Fibroblast of peridontal ligament (primary cell): ENCODE measurements around the gene DHX29.

Experiments used
- DNase-seq: peaks from one replicate; pipeline ENCODE4 v3.0.0-alpha.2; 2010; ENCODE audit errors: extremely low read depth

DHX29 gene

DNA sequence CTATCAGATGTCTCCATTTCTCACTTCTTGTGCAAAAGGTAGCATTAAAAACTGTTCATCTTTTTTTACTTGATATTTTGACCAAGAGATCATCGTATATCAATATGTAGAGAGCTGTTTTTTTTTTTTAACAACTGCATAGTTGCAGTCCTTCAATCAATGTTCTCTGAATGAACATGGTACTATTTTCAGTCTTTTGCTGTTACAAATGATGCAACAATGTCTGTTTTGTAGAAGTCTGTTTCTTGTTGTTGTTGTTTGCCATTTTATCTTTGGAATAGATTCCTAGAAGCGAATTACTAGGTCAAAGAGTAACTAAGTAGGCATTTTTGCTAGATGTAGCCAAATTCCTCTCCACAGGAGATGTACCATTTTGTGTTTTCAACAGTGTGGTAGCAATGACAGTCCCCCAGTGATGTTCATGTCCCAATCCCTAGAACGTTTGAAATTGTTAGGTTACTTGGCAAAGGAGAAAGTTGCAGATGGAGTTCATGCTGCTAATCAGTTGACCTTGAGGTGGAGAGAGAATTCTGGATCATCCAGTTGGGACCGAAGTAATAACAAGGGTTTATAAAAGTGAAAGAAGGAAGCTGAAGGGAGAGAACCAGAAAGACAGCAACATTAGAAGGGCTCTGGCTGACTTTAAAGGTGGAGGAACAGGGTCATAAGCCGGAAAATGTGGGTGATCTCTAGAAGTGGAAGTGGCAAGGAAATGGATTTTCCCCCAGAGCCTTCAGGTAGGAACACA, 6.5 kb upstream of the DHX29 start:
- no peak for DNase-seq

DNA sequence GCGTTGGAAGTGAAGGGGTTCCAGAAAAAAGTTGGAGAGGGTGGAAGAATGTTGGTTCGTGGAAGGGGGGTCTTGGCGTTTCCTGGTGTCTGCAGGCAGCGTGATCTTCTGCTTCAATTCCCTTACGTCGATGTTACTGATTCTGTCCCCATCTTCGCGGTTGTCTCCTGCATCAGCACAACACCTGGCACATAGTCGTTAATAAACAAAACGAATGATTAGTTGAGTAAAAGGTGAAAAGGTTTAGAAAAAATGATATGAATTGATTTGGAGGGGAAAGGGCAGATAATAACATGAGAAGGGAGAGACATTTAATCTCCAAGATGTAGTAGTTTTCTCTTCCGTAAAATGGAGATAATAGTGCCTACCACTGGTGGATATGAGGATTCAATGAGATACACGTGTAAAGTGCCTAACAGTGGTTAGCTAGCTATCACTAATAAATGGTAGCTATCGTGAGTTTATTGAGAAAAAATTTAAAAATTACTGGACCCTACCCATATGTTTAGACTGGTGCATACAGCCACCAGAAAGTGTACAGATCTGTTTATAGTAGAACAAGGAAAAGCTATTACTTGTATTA, 851 bp upstream of the DHX29 start:
- DNase-seq, result no peak

DNA sequence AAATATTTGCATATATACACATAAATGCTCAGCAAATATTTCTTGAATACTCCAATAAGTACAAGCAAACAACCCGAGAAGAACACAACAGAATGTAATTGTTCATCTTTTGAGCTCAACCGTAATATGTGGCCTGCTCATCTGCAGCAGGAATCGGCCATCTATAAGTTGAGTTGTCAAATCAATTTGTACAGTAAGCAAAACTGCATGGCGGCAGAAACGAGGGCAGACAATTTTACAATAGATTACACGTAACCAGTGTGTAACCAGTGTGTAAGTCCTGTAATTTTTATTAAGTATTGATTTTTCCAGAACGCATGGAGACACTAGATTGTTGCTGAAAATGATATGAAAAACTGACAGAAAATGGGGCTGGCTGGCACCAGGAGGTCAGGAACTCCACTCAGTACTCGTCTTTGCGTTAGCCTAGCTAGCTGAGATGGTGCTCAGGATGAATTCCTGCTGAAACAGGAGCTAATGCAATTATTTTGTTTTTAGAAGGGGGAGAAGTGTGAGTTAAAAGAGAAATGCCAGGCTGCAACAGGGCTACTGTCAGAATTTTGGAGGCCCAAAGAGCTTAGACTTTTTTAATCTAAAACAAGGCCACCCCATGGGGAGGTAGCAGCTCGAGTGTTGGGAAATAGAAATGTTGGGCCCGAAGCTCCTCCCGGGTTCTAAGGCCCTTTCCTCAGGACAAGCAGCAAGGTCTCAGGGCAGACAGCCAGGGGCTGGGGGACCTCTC, 682 bp downstream of the DHX29 start:
- peak; percentile 37 for DNase-seq

DNA sequence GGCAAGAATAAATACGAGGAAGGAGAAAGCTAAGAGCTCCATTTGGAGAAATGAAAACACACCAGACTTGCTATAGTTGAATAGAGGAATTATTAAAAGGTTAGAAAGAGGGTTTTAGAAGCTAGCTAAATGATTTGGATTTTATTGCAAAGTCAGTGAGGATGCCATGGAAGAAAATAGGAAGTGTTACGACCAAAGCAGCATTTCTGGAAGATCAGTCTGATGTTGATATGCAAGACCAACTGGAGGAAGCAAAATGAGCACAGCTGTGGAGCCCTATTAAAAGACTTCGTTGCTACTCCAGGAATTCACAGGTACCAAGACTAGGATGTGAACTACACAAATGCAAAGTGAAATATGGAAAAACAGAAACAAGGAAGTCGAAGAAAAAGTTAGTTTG, 2.1 kb downstream of the DHX29 start:
- no peak for DNase-seq

DNA sequence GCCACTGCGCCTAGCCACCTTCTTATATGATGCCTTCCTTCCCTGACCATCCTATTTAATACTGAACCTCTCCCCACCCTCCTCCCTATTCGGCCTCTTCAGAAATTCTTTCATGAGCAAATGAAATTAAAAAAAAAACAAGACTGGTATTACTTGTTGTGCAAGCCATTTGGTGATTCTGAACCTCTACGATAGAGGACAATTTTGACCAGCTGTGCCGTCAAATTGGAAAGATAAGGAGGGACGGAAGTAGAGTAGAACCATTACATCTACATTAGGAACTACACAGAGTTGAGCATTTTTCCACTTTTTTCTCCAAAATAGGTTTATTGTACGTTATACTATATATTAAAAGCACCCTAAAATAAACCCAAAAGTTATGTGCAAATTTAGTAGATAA, 2.9 kb downstream of the DHX29 start:
- DNase-seq, result no peak

DNA sequence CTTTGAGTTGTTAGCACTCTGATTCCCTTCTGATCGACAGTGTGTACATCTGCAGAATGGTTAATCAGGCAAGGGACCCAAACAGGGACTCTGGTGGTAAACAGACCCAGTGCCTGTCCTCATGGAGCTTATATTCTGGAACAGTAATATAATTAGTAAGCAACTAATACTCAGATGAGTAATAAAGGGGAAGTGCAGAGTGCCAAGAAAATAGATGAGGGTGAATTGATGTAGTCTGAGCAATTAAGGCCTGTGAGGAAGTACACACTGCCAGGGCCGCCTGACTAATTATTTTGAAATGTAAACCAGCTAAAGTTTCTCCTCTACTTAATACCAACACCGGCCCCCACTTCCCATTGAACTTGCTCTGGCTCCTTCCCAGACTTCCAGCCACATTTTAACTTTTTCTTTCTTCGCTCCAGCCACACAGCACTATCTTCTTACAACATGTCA, 4.2 kb downstream of the DHX29 start:
- DNase-seq, result peak; percentile 60

DNA sequence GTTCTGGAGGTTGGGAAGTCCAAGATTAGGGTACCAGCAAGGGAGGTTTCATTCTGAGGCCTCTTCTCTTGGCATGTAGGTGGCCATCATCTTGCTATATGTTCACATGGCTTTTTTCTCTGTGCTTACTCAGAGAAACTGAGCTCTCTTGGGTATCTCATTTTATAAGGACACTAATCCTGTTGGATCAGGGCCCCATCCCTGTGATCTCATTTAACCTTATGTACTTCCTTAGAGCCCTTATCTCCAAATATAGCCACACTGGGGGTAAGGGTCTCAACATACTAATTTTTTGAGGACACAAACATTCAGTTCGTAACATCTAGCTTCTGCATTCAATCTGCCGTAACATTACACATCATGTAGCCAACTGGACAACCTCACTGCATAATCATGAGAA, 6.6 kb downstream of the DHX29 start:
- DNase-seq, result no peak

DNA sequence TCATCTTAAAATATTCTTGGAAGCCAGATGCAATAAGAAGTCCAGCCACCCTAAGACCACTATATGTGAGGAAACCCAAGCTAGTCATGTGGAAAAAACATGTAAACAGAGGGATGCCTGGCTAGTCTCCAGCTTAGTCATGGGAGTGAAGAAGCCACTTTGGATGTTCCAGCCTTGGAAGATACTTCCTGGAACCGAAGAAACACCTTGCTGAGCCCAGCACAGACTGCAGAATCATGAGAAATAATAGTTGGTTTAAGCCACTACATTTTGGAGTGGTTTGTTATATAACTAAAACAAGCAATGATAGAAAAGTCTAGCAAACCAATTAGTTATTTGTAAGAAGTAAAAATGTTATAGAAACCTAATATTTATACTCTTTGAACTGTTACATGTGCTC, 12.6 kb downstream of the DHX29 start:
- no peak for DNase-seq

DNA sequence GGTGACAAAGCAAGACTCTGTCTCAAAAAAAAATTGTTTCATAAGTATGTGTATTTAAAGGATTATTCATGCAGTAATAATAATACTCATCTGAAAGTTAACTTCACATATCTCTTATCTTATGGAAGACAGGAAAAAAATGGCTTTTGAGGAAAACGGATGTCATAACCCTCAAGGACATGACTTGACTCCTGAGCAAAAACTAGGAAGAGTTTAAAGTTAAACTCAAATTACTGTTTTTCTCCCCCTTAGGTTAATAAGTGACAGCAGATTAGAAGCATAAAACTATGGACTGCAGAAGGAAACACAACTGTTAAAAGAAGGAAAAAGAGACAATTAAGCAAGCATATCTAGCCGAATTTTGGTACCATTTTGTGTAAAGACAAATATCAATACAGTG, 16.5 kb downstream of the DHX29 start:
- no peak for DNase-seq

DNA sequence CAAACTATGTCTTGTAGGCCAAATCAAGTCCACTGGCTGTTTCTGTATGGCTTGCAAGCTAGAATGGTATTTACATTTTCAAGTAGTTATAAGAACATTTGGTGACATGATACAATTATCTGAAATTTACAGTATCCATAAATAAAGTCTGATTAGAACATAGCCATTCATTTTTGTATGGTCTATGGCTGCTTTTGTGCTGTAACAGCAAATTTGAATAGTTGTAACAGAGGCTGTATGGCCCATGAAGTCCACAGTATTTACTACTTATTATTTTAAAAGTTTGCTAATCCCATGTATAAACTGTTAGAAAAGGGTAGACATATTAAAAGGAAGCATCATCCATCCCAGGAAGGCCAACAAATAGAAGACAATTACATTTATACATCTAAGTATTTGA, 17.7 kb downstream of the DHX29 start:
- no peak for DNase-seq

DNA sequence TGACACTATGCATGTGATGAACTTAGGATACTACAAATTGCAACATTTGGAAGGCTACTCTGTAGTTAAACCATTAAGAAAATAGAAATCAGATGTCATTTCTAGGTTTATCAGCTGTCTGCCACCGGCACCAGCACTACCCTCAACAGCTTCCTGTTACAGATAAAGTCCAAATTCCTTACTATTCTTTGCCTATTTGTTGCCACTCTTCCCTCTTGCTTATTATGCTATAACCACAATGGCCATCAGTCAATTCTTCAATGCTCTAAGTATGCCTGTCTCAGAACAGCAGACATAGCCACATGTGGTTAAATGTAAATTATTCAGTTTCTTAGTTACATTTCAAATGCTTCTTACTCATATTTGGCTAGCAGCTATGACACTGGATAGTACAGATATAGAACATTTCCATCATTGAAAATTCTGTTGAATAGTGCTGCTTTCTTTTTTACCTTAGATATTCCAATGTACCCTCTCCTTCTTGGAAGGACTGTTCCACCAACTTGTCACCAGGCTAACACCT, 21.0 kb downstream of the DHX29 start:
- DNase-seq, result no peak

DNA sequence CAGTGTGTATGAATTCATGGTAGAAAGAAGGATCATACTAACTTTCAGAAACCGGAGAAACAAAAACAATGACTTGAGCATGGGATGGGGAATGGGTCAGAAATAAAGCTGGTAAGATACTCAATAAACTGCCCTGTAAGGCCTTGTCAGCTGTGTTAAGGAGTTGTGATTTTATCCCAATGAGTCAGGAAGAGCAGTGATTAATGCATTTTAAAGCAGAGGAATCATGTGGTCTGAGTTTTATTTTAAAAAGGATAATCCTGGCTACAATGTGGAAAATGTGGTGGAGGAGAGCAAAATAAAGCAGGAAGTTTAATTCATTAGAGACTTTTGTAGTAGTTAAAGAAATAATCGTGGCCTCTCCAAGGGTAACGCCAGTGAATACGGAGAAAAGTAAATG, 28.7 kb downstream of the DHX29 start:
- DNase-seq, result peak; percentile 63

DNA sequence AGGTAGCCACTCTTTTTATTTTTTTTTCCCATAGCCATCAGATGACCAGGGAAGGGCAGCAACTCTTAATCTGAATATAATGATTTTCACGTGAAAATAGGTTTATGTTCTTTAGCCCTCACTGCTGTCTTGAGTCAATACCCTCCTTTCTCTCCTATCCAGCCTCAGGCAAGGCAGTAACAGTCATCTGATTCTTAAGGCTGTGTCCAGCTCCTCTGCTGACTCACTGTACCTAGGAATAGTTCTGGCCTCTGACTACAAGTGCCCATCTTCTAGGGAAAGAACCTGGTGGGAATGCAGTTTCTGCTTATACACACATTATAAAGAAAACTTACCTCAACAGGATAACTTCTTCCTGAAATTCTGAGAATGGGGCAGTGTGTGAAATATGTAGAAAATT, 30.7 kb downstream of the DHX29 start:
- DNase-seq, result peak; percentile 2

DNA sequence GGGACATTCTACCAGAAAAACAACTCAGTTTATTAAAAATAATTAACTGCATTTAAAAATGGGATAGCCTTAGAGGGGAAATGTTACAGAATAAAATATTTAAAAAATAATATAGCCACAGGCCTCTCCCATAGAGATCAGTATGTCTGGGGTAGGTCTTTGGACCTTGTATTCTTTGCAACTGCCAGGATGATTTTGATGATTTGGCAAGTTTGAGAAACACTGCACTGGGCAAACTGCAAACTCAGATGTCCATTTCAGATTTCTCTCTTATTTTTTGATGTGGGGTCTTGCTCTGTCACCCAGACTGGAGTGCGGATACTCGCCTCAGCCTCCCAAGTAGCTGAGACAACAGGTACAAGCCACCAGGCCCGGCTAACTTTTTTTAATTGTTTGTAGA, 49.2 kb downstream of the DHX29 start:
- no peak for DNase-seq

DNA sequence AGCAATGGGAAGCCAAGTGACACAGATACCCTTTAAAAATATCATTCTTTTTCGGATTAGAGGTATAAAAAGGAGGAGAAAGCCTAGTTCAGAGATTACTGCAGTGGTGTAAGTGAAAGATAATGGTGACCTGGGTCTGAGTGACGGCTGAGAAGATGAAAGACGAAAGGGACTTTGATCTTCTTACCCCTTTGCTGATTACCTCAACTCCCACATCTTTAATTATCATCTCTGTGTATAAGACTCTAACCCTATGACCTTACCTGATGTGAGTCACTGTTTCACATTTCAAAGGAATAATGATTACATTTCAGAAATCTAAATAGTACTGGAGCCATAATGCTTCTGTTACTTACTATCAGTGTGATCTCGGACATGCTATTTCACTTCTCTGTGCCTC, 52.7 kb downstream of the DHX29 start:
- no peak for DNase-seq

DNA sequence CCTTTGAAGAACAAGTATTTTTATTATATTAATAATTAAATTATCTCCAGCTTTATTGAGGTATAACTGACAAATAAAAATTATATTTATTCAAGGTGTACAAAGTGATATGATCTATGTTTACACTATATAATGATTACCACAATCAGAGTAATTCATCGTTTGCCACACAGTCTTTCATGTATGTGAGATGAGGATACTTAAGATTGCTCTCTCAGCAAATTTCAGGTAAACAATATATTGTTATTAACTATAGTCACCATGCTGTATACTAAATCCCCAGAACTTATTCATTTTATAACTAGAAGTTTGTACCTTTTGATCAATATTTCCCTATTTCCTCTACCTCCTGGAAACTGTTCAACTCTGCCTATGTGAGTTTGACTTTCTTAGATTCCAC, 57.4 kb downstream of the DHX29 start:
- no peak for DNase-seq

DNA sequence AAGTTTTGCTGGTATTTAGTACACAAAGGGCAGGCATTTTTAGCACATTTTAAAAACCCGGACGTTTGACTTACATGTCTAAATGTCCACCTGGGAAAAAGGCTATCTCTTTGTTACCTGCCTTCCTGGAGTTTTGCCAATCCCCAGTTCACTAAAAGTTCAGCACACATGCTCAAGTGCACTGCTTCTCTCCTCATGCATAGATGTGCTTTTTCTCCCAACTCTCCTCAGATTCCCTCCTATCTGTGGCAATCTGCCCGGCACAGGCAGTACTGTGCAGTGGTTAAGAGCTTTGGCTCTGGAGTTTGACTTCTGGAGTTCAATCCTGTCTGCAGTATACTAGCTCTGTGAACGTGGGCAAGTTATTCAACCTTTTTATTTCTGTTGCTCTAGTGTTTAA, 65.7 kb downstream of the DHX29 start:
- DNase-seq, result no peak

DNA sequence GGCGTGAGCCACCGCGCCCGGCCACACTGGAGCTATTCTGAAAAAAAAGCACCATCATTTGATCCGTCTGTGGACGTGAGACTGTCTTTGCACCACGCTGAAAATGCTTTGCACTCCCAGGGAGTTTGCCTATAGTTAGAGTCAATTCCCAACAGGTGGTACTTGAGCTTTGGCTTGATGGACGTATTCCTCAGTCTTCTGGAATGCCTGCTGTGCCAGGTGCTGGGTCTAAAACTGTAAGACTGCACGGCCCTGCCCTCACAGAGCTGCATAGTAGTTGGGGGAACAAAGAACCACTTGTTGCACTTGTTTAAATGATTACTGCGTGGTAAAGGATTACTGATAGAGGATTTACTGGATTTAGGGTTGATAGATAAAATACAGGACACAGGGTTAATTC, 70.7 kb downstream of the DHX29 start:
- no peak for DNase-seq

DNA sequence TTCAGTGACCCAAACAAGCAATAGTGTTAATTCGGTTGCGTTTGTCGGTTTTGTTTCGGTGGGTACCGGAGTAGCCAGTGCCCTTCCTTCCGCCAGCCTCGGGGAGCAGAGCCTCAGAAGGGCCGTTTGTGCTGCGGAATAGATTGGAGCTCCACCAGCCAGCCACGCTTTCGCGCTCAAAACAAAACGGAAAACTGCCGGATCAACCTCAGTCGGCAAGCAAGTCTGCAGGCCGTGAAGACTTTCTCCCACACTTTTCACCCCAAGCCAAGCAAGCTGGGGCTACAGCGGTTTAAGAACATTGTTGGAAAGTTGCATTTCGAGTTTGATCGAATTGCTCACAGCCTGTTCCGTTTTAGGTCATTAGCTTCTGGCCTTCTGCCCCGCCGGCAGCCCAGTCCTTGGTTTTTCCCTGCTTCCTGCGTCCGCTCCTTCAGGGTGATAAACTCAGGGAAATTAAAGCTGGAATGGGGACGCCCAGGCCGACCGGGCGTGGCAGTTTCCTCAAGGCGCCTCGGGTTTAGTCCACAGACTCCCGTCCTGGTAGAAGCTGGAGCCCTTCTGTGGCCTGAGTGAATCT, 73.3 kb downstream of the DHX29 start:
- peak; percentile 22 for DNase-seq

DNA sequence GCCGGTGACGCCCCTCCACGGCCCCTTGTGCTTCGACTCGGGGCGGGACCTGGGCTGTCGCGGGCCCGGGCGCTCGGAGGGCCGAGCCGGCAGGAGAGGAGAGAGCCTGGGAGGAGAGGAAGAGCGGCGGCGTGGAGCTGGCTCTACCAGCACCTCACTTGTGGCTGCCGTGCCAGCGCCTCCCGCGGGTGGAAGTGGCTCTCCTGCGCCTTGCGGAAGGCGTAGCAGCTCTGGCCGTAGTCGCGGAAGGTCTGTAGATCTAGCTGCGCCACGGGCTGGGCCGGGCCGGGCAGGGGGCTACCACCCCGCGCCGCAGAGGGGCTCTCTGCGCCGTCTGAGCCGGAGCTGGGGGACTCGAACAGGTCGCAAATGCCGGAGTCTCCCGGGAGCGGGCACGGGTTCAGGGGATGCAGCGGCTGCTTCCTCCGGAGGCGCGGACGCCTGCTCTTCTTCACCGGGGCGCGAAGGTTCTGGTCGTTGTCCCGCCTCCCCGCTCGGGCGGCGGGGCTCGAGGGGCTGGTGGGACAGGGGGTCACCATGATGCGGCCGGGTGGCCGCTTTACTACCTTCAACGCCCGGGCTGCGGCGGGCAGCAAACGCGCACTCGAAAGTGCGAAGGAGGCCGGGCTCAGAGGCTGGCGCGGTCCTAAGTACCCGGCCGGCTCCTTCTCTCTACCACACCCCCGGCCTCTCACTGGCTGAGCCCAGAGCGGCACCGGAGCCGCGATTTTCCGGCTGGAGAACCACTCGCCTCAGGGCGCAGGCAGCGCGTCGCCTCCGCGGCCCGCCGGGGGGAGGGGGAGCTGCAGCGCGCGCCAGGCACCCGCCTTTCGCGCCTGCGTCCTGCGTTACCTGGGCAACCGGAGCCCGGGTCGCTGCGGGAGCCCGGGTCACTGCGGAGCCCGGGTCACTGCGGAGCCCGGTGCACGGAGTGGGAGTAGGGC, 74.2 kb downstream of the DHX29 start, which contains the start of gene CCNO:
Gene CCNO, minus strand, starts transcription at position 624 of the 944 bp plus-strand sequence. Its CDS starts 85 bp downstream, at position 539.
- peak; percentile 42 for DNase-seq
